Measurements from ENCODE around the gene MC4R. TPM values are rescaled to one million over a fixed set of nuclear protein-coding genes. Genes with fewer than 3 reads are reported as not detected.

Gene MC4R
- total RNA-seq, 4 donors from 2014 or later = 0.27 to 1.5 (median 0.99) TPM

DNA sequence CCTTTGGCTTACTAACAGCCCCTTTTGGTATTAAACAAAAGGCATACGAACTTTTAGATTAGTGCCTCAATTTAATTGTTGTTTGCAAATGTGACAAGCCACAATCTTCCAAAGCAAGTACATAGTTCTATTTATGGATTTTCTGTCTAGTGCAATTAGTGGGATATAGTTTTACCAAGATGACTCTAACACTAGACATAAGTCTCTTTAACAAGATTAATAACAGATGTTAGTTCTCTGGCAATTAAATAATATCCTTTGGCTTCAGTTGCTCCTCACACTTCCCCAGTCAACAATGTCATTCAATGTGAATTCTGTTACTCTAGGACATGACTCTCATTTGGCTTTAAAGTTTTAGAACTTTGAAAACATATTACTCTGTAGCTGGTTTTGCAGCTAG is 16.7 kb upstream of the MC4R start:
- Histone ChIP-seq H3K4me1 (no peaks in the 10 kb centered on the region), H3K9me3 (no peaks in the 10 kb centered on the region), H3K36me3 (no peaks in the 10 kb centered on the region), H3K4me3 (no peak overlapping the region), H3K27ac (no peak overlapping the region), H3K27me3 (no peaks in the 10 kb centered on the region)
- 46 to 56% methylated on average over 1 of the region's 1 CpG for WGBS, 2 donors (ENCODE audit: low coverage in 1 of 2)
- no peak for TF ChIP-seq EP300 (IDR thresholded peaks at IDR 0.05)
- TF ChIP-seq, protein P1, sequence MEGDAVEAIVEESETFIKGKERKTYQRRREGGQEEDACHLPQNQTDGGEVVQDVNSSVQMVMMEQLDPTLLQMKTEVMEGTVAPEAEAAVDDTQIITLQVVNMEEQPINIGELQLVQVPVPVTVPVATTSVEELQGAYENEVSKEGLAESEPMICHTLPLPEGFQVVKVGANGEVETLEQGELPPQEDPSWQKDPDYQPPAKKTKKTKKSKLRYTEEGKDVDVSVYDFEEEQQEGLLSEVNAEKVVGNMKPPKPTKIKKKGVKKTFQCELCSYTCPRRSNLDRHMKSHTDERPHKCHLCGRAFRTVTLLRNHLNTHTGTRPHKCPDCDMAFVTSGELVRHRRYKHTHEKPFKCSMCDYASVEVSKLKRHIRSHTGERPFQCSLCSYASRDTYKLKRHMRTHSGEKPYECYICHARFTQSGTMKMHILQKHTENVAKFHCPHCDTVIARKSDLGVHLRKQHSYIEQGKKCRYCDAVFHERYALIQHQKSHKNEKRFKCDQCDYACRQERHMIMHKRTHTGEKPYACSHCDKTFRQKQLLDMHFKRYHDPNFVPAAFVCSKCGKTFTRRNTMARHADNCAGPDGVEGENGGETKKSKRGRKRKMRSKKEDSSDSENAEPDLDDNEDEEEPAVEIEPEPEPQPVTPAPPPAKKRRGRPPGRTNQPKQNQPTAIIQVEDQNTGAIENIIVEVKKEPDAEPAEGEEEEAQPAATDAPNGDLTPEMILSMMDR (IDR thresholded peaks at IDR 0.05) = no peak
- TF ChIP-seq POLR2A (IDR thresholded peaks at IDR 0.05) = no peak
- TF ChIP-seq POLR2AphosphoS5 (IDR thresholded peaks at IDR 0.05) = no peak
- ATAC-seq = no peak

DNA sequence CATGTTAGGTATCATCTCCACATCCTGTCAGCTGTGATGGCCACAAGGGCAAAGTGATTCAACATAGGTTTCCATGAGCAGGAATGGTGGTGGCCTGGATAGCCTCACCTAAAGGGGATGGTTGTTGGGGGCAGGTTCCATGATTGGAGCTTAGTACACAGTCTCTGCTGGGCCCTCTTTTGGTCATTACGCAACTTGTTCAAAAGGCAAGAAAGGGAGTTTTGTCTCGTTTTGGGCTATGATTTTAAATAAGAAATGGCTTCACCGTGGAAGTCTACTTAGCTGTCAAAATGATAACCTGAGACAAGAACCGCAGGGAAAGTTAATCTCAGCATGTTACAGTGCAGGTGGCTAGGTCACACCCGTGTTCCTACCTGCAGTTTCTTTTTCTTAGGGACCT is 13.1 kb upstream of the MC4R start:
- ATAC-seq = no peak
- no peak overlapping the region for H3K4me3 ChIP-seq
- 84 to 90% methylated on average over 5 of the region's 5 CpGs for WGBS, 2 donors (ENCODE audit: low coverage in 1 of 2)
- TF ChIP-seq, protein P1 (IDR thresholded peaks at IDR 0.05) = no peak
- TF ChIP-seq POLR2AphosphoS5 (IDR thresholded peaks at IDR 0.05) (no peak), POLR2A (IDR thresholded peaks at IDR 0.05) (no peak), EP300 (IDR thresholded peaks at IDR 0.05) (no peak)
- H3K27ac ChIP-seq = no peak overlapping the region
- no peaks in the 10 kb centered on the region for H3K4me1 ChIP-seq
- no peaks in the 10 kb centered on the region for H3K9me3 ChIP-seq
- H3K36me3 ChIP-seq = no peaks in the 10 kb centered on the region
- no peaks in the 10 kb centered on the region for H3K27me3 ChIP-seq

DNA sequence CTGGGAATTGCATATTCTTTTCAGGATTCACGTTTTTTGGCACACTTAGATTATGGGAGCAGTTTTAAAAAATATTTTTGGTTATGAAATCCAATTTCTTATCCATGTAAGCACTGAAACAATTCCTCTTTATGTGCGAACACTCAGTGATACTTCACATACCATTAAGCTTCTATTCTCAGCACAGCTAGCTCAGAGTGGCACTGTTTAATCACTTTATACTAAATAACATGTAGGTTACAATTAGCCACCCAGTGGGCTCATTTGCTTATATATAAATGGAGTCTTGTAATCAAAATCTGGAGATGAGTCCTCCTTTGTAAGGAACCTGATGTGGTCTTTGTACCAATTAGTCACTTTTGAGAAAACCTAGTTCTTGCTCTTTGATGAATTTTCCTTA is 11.3 kb upstream of the MC4R start:
- WGBS, 2 donors (ENCODE audit: low coverage in 1 of 2) = 64% methylated on average over 2 of the region's 2 CpGs
- no peak for ATAC-seq
- H3K9me3 ChIP-seq = no peaks in the 10 kb centered on the region
- no peaks in the 10 kb centered on the region for H3K27me3 ChIP-seq
- no peak overlapping the region for H3K27ac ChIP-seq
- no peak overlapping the region for H3K4me3 ChIP-seq
- no peaks in the 10 kb centered on the region for H3K4me1 ChIP-seq
- H3K36me3 ChIP-seq = no peaks in the 10 kb centered on the region
- TF ChIP-seq EP300 (IDR thresholded peaks at IDR 0.05) = no peak
- TF ChIP-seq POLR2AphosphoS5 (IDR thresholded peaks at IDR 0.05) = no peak
- TF ChIP-seq POLR2A (IDR thresholded peaks at IDR 0.05) = no peak
- TF ChIP-seq, protein P1 (IDR thresholded peaks at IDR 0.05) = no peak

DNA sequence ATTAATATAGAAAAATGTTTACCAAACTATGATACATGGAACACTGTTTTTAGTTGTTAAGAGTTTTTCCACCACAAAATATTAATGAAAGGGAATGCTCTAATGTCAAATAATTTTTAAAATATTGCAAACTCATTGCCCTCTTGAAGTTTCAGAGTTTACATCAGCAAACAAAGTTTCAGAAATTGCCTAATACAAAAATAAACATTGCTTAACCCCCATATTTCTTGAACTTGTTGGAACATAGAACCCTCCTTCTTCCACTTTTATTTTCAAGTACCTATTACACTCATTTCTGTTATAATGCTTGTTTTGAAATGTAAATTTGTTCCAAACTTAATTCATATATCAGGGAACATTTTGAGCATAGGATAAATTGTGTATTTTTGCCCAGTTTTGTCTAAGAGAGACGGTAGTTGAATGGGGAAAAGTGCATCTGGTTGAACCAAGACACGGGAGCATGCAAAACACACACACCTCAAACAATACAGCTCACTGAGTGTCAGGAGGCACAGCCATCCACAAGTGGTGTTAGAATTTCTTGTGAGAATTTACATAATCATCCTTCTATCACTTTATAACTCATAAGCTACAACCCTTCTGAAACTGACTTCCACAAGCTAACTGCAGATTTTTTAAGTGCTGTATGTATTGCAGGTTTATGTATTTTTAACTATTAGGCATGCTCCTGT is 5.3 kb upstream of the MC4R start:
- H3K27ac ChIP-seq = no peak overlapping the region
- WGBS, 2 donors (ENCODE audit: low coverage in 1 of 2) = 65 to 81% methylated on average over 2 of the region's 2 CpGs

More for the DNA sequence above, 5.3 kb upstream of the MC4R start:
- no peaks in the 10 kb centered on the region for H3K9me3 ChIP-seq
- H3K27me3 ChIP-seq = no peaks in the 10 kb centered on the region
- H3K36me3 ChIP-seq = no peaks in the 10 kb centered on the region
- no peak for ATAC-seq
- TF ChIP-seq EP300 (IDR thresholded peaks at IDR 0.05) = no peak
- TF ChIP-seq POLR2A (IDR thresholded peaks at IDR 0.05) = no peak
- TF ChIP-seq POLR2AphosphoS5 (IDR thresholded peaks at IDR 0.05) = no peak
- TF ChIP-seq, protein P1 (IDR thresholded peaks at IDR 0.05) = no peak
- H3K4me3 ChIP-seq = no peak overlapping the region
- peaks cover 0 to 2% (median 0%) of the 10 kb centered on the region in 3 donors for H3K4me1 ChIP-seq

Measured in gastroesophageal sphincter (tissue), 4 donors.